Fibroblast of lung (primary cell): Measurements from ENCODE around the gene NKAIN2. TPM values are rescaled to one million over a fixed set of nuclear protein-coding genes. Genes with fewer than 3 reads are reported as not detected.

Source experiments
- DNase-seq, 2 donors: peaks; one replicate each; pipeline versions ENCODE4 v3.0.0 to v3.0.0-alpha.2; 2010; ENCODE audit warnings: low read depth in 2 of 2
- H2AFZ ChIP-seq: 2 replicates; pipeline ENCODE4 v1.5.1; 2012; ENCODE audit warnings: low read length, control low read depth, inconsistent platforms
- H3K27ac ChIP-seq: 2 replicates; pipeline ENCODE4 v1.5.1; 2011; ENCODE audit warnings: low read length, control low read depth; ENCODE audit not compliant: insufficient read depth
- H3K27me3 ChIP-seq: 2 replicates; pipeline ENCODE4 v1.5.1; 2011; ENCODE audit warnings: mild to moderate bottlenecking, low read length; ENCODE audit not compliant: control insufficient read depth, insufficient read depth
- H3K36me3 ChIP-seq: 2 replicates; pipeline ENCODE4 v1.5.1; 2011; ENCODE audit warnings: low read length; ENCODE audit not compliant: control insufficient read depth, insufficient read depth
- H3K4me1 ChIP-seq: 2 replicates; pipeline ENCODE4 v1.5.1; 2011; ENCODE audit warnings: low read length; ENCODE audit not compliant: control insufficient read depth, insufficient read depth; ENCODE audit errors: extremely low read depth
- H3K4me2 ChIP-seq: 2 replicates; pipeline ENCODE4 v1.5.1; 2011; ENCODE audit warnings: low read length, control low read depth; ENCODE audit not compliant: insufficient read depth; ENCODE audit errors: extremely low read depth
- H3K4me3 ChIP-seq, 4 experiments: fragments of 200-600 bp in 1 of 4; sonication (generic) in 1 of 4; replicated peaks in 1 of 4; 2 replicates each; pipeline ENCODE4 v1.5.1; 2011 to 2016; ENCODE audit warnings: low read length in 4 of 4, low read depth in 3 of 4, mild to moderate bottlenecking in 3 of 4, control low read depth in 2 of 4, inconsistent platforms in 1 of 4, mixed read lengths in 1 of 4; ENCODE audit not compliant: insufficient read depth in 1 of 4; ENCODE audit errors: control extremely low read depth in 1 of 4
- H3K79me2 ChIP-seq: 2 replicates; pipeline ENCODE4 v1.5.1; 2012; ENCODE audit warnings: mild to moderate bottlenecking, low read length, inconsistent platforms; ENCODE audit not compliant: control insufficient read depth, insufficient read depth
- H3K9ac ChIP-seq: 2 replicates; pipeline ENCODE4 v1.5.1; 2011; ENCODE audit warnings: mild to moderate bottlenecking, low read length, control low read depth; ENCODE audit not compliant: insufficient read depth
- H3K9me3 ChIP-seq: 2 replicates; pipeline ENCODE4 v1.5.1; 2012; ENCODE audit warnings: low read depth, low read length; ENCODE audit not compliant: control insufficient read depth, insufficient read depth
- H4K20me1 ChIP-seq: 2 replicates; pipeline ENCODE4 v1.5.1; 2011; ENCODE audit warnings: low read length; ENCODE audit not compliant: control insufficient read depth, insufficient read depth; ENCODE audit errors: extremely low read depth
- CTCF ChIP-seq, 2 donors: IDR thresholded peaks in 1 of 2; conservative IDR thresholded peaks in 1 of 2; 1 replicate in 1 of 2; 2 replicates in 1 of 2; pipeline ENCODE4 v1.5.1; 2011 to 2012; ENCODE audit warnings: low read length in 2 of 2, control low read depth in 1 of 2, inconsistent platforms in 1 of 2, low read depth in 1 of 2, mild to moderate bottlenecking in 1 of 2
- EZH2 ChIP-seq: IDR thresholded peaks from 2 replicates; pipeline ENCODE4 v1.5.1; 2012; ENCODE audit warnings: low read length, control low read depth, mild to moderate bottlenecking; ENCODE audit errors: missing control alignments
- polyA plus RNA-seq, 2 donors: library from polyadenylated mRNA; depleted of rRNA in 1 of 2; stranded (reverse) in 1 of 2; unstranded in 1 of 2; fragments of >200 nt; gene quantifications; 2 replicates each; pipeline ENCODE4 v1.2.1, GENCODE V29; 2011 to 2012; ENCODE audit warnings: missing spikeins in 1 of 2
- total RNA-seq: library from RNA; depleted of rRNA; stranded (reverse); fragments of >200 nt; gene quantifications from 2 replicates; pipeline ENCODE4 v1.2.1, GENCODE V29; 2014

The NKAIN2 gene
- total and polyA plus RNA-seq, 2 donors (not counting 1 experiment from before 2014, with no cell fraction given) = not detected

DNA sequence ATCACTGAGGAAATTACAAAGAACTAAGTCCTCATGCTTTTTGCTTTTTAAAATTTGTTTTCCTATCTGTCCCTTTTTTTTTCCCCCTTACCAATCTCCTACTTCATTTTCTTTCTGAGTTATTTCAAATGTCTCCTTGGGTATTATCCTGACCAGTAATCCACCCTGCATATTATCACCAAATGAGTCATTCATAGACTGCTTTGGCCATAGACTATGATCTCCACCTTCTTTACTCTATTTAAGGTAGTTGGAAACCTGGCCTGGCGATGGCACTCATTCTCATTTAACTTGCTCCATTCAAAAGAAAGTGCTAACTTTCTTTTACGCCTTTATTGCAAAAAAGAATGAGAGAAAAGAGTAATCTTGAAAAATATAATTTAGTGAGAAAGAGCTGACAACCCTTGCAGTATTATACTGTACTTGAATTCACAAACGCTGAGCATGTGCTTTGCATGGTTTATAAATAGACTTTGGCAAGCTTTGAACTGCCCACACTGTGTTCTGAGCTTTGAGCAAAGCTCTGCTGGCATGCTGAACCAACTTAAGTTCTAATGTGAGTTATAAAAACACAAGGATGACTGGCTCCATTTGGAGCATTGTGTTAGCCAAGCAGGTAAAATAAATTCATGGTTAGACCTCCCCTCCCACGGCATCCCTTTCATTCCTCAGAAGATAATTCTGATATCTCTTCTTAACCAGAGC, 198.9 kb downstream of the NKAIN2 start:
- H3K79me2 ChIP-seq = no peaks in the 10 kb centered on the region
- no peak overlapping the region for H3K4me2 ChIP-seq
- H3K27ac ChIP-seq = no peak overlapping the region
- H3K9me3 ChIP-seq = no peaks in the 10 kb centered on the region
- DNase-seq = peak in 1 of 2 donors; percentile 30
- TF ChIP-seq CTCF (conservative IDR thresholded peaks at IDR 0.05 in 1 of 2, IDR thresholded peaks at IDR 0.05 in 1 of 2; ENCODE audit: low read depth in 1 of 2, low read length in 2 of 2) = no peak
- TF ChIP-seq EZH2 = no peak
- no peak overlapping the region for H3K4me3 ChIP-seq
- no peaks in the 10 kb centered on the region for H3K4me1 ChIP-seq
- no peaks in the 10 kb centered on the region for H3K36me3 ChIP-seq
- H3K9ac ChIP-seq = no peak overlapping the region
- no peaks in the 10 kb centered on the region for H4K20me1 ChIP-seq
- no peak overlapping the region for H2AFZ ChIP-seq
- no peaks in the 10 kb centered on the region for H3K27me3 ChIP-seq

GRCh38 chr6:124007266-124007665, 203.6 kb downstream of the NKAIN2 start:
- TF ChIP-seq EZH2 = no peak

DNA sequence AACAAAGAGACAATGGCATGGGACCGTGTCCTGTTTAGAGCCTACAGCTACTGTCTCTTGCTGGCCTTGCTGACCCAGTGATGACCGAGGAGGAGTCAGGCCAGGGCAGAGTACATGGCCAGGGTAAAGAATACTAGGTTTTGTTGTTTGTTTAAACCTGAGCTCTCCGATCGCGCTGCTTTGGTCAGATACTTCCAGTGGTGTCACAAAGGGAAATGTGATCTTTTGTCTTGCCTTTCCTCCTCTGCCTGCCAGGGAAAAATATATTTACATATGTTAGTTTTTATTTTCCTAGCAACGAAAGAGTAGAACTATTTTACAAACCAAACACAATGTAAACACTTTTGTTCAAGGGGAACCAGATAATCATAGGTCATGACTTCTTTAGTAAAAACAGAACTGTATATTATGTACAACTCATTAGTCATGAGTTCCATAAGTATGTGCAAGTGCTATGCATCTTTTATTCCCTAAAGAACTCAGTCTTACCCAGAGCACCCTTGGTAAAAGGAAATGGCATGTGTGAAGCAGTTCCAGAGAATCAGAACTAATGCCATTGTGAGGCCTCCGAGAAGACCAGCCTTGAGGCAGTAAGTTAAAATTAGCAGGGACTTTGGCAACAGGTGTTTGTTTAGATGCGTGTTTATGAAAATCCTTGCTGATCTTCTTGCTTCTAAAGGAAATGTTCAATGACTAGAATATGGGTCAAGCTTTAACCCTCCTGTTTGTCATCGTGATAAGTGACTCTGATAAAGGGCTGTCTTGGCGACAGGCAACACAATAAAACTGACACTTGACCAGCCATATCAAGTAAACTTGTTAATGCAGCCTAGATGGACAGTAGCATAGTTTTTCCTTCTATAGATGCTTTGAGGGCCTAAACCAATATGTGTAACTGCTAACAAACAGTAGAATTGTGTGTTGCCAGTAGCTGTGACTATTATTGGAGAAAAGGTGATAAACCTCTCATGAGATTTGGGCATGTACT, 204.6 kb downstream of the NKAIN2 start:
- Histone ChIP-seq H3K27ac (no peak overlapping the region), H3K9ac (no peak overlapping the region), H3K79me2 (no peaks in the 10 kb centered on the region), H3K9me3 (no peaks in the 10 kb centered on the region), H2AFZ (no peak overlapping the region), H3K27me3 (no peaks in the 10 kb centered on the region), H3K4me1 (no peaks in the 10 kb centered on the region), H3K4me2 (no peak overlapping the region), H4K20me1 (no peaks in the 10 kb centered on the region), H3K4me3 (no peak overlapping the region), H3K36me3 (no peaks in the 10 kb centered on the region)
- TF ChIP-seq CTCF (conservative IDR thresholded peaks at IDR 0.05 in 1 of 2, IDR thresholded peaks at IDR 0.05 in 1 of 2; ENCODE audit: low read depth in 1 of 2, low read length in 2 of 2) = no peak
- no peak for TF ChIP-seq EZH2
- peak in 1 of 2 donors; percentile 4 for DNase-seq

More at GRCh38 chr6:124007266-124007665, 203.6 kb downstream of the NKAIN2 start:
- H3K4me3 ChIP-seq = no peak overlapping the region
- no peaks in the 10 kb centered on the region for H4K20me1 ChIP-seq
- no peak overlapping the region for H3K4me2 ChIP-seq
- no peaks in the 10 kb centered on the region for H3K4me1 ChIP-seq
- no peaks in the 10 kb centered on the region for H3K9me3 ChIP-seq
- H3K27ac ChIP-seq = no peak overlapping the region
- H3K79me2 ChIP-seq = no peaks in the 10 kb centered on the region
- no peak overlapping the region for H3K9ac ChIP-seq
- no peak for DNase-seq
- no peak overlapping the region for H2AFZ ChIP-seq
- H3K36me3 ChIP-seq = no peaks in the 10 kb centered on the region
- no peaks in the 10 kb centered on the region for H3K27me3 ChIP-seq
